Prostate gland (tissue), 2 donors: Measurements from ENCODE around the gene ATP1B2. TPM values are rescaled to one million over a fixed set of nuclear protein-coding genes. Genes with fewer than 3 reads are reported as not detected.
"Not testable (repeated sequence)": the region's sequence is repeated elsewhere in the genome, so short reads cannot be mapped to it uniquely, and the experiment has no call there.

Experiments used
- DNase-seq: peaks from one replicate; pipeline ENCODE4 v3.0.0-alpha.2; 2019; ENCODE audit warnings: low spot score
- H3K27ac ChIP-seq, 2 donors: fragments of 200-600 bp; sonication (generic); 2 replicates each; pipeline ENCODE4 v1.5.1; 2017 to 2019
- H3K27me3 ChIP-seq: fragments of 200-600 bp; sonication (generic); replicated peaks from 2 replicates; pipeline ENCODE4 v1.5.1; 2019; ENCODE audit not compliant: insufficient read depth
- H3K36me3 ChIP-seq, 2 donors: fragments of 200-600 bp; sonication (generic); 1 replicate in 1 of 2; 2 replicates in 1 of 2; pipeline versions ENCODE4 v1.5.1 to v1.8.1; 2017 to 2019
- H3K4me1 ChIP-seq: fragments of 200-600 bp; sonication (generic); replicated peaks from 2 replicates; pipeline ENCODE4 v1.5.1; 2019
- H3K4me3 ChIP-seq, 2 donors: fragments of 200-600 bp; sonication (generic); 2 replicates each; pipeline ENCODE4 v1.5.1; 2017 to 2019
- H3K9me3 ChIP-seq: fragments of 200-600 bp; sonication (generic); 2 replicates; pipeline ENCODE4 v1.5.1; 2017
- POLR2A ChIP-seq: fragments of 450-650 bp; IDR thresholded peaks from one replicate; pipeline ENCODE4 v1.6.1; 2016; ENCODE audit warnings: antibody characterized with exemption, mild to moderate bottlenecking
- POLR2AphosphoS5 ChIP-seq: sonication (generic); formaldehyde crosslinking; IDR thresholded peaks from one replicate; pipeline ENCODE4 v1.6.1; 2017; ENCODE audit warnings: antibody characterized with exemption
- WGBS: methylation state at CpG from one replicate; pipeline ENCODE4 v1.1.5; 2018; 5-methylcytosine and 5-hydroxymethylcytosine counted together
- intact Hi-C: fragments of 100-400 bp; cut with DNase I; formaldehyde crosslinking; loops from one replicate; pipeline ENCODE4 v1.14.2; 2022
- total RNA-seq, 2 donors: library from RNA; depleted of rRNA; stranded (reverse); fragments of >200 nt; gene quantifications; one replicate each; pipeline ENCODE4 v1.1.0, GENCODE V29; 2016
- TF ChIP-seq, protein P1 (sequence below), 4 experiments: fragments of 200-600 bp in 2 of 4; fragments of 450-650 bp in 2 of 4; sonication (generic) in 2 of 4; IDR thresholded peaks; 1 replicate in 3 of 4; 2 replicates in 1 of 4; pipeline ENCODE4 v1.5.1; 2016 to 2019; ENCODE audit warnings: antibody characterized with exemption in 4 of 4, mild to moderate bottlenecking in 2 of 4, moderate library complexity in 2 of 4

The ATP1B2 gene
- total RNA-seq, 2 donors from 2014 or later: 0.82 to 11.7 TPM

DNA sequence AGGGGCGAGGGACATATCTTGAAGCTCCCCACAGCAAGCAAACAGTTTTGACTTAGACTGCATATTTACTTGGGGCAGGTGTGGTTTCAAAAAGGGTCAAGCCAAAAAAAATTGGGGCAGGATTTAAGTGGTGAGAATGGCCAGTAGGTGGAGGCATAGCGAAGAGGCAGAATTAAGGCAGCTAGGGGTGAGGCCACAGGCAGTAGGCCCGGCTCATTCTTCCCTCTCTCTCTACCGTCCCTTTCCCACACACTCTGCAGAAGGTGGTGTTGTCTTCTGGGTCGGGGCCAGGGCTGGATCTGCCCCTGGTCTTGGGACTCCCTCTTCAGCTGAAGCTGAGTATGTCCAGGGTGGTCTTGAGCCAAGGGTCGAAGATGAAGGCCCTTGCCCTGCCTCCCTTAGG is 18.2 kb upstream of the ATP1B2 start:
- TF ChIP-seq, protein P1, sequence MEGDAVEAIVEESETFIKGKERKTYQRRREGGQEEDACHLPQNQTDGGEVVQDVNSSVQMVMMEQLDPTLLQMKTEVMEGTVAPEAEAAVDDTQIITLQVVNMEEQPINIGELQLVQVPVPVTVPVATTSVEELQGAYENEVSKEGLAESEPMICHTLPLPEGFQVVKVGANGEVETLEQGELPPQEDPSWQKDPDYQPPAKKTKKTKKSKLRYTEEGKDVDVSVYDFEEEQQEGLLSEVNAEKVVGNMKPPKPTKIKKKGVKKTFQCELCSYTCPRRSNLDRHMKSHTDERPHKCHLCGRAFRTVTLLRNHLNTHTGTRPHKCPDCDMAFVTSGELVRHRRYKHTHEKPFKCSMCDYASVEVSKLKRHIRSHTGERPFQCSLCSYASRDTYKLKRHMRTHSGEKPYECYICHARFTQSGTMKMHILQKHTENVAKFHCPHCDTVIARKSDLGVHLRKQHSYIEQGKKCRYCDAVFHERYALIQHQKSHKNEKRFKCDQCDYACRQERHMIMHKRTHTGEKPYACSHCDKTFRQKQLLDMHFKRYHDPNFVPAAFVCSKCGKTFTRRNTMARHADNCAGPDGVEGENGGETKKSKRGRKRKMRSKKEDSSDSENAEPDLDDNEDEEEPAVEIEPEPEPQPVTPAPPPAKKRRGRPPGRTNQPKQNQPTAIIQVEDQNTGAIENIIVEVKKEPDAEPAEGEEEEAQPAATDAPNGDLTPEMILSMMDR (IDR thresholded peaks at IDR 0.05): peak in 3 of 4 experiments; percentile 20 to 58 (median 56)
- TF ChIP-seq POLR2AphosphoS5 (no peak), POLR2A (no peak)
- no peaks in the 10 kb centered on the region for H3K4me1 ChIP-seq
- no peak for DNase-seq
- H3K36me3 ChIP-seq: no peaks in the 10 kb centered on the region
- intact Hi-C loops: no loop called here
- H3K4me3 ChIP-seq: no peak overlapping the region
- no peaks in the 10 kb centered on the region for H3K27me3 ChIP-seq
- no peak overlapping the region for H3K27ac ChIP-seq
- 38% methylated on average over 6 of the region's 6 CpGs for WGBS
- no peaks in the 10 kb centered on the region for H3K9me3 ChIP-seq

DNA sequence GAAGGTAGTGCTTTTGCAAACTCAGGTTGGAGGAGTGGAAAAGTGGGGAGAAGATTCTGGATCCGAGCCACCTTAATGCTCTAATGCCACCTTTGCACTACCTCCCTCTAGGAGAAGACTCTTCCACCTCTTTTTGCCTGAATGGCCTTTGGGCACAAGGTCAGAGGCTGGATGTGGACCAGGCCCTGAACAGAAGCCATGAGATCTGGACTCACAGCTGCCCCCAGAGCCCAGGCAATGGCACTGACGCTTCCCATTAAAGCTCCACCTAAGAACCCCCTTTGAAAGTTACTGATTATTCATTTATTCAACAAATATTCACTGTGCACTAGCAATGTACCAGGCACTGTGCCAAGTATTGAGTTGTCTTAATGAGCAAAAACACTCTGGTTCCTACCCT is 17.6 kb upstream of the ATP1B2 start:
- H3K4me1 ChIP-seq: no peaks in the 10 kb centered on the region
- no peaks in the 10 kb centered on the region for H3K9me3 ChIP-seq
- no peaks in the 10 kb centered on the region for H3K27me3 ChIP-seq
- H3K36me3 ChIP-seq: no peaks in the 10 kb centered on the region
- DNase-seq: no peak
- intact Hi-C loops: no loop called here
- H3K4me3 ChIP-seq: no peak overlapping the region
- no peak overlapping the region for H3K27ac ChIP-seq
- TF ChIP-seq POLR2A: no peak
- 87% methylated on average over 2 of the region's 2 CpGs for WGBS

DNA sequence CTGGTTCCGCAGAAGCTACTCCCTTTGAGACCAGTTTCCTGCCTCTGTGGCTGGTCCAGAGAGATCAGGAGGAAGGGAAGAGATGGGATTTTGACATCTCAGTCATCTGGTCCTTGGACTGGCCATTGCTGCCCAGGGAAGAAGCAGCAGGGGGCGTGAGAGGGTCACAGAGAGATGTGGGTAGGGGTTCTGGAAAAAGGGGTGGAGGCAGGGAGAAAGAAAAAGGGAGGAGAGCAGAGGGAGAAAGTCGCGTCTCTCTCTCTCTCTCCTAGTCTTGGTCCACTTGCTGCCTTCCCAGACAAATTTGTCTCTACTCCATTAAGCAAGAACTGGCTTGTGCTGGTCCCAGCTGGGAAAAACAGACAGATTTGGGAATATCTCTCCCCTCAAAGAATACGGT is 16.3 kb upstream of the ATP1B2 start:
- TF ChIP-seq POLR2A (no peak), POLR2AphosphoS5 (no peak)
- TF ChIP-seq, protein P1 (IDR thresholded peaks at IDR 0.05): peak in 1 of 4 experiments; percentile 34
- no peak overlapping the region for H3K4me3 ChIP-seq
- no peaks in the 10 kb centered on the region for H3K27me3 ChIP-seq
- H3K4me1 ChIP-seq: no peaks in the 10 kb centered on the region
- H3K36me3 ChIP-seq: no peaks in the 10 kb centered on the region
- intact Hi-C loops: no loop called here
- H3K9me3 ChIP-seq: no peaks in the 10 kb centered on the region
- whole genome bisulfite sequencing: 26% methylated on average over 5 of the region's 5 CpGs
- no peak overlapping the region for H3K27ac ChIP-seq
- no peak for DNase-seq

DNA sequence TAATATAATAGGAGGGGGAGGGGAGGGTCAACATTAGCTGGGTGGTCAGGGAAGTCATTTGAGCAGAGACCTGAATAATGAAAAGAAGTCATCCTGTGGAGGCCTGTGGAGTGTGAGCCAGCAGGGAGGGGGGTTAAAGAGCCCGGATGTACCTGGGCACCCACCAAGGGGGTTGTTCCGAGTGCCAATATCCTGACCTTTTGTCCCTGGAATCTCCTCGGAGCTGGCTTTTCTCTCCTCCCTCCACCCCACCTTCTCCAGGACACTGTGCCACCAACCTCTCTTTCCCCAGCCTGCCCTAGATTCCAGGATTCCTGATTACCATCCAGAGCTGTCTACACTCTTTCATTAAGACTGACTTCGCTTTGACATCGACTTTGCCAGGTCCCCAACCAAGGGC is 14.6 kb upstream of the ATP1B2 start:
- no peaks in the 10 kb centered on the region for H3K9me3 ChIP-seq
- 52% methylated on average over 5 of the region's 5 CpGs for WGBS
- H3K4me3 ChIP-seq: no peak overlapping the region
- DNase-seq: no peak
- H3K36me3 ChIP-seq: no peaks in the 10 kb centered on the region
- TF ChIP-seq POLR2A: no peak
- TF ChIP-seq POLR2AphosphoS5: no peak
- TF ChIP-seq, protein P1 (IDR thresholded peaks at IDR 0.05): no peak
- intact Hi-C loops: no loop called here
- no peak overlapping the region for H3K27ac ChIP-seq
- no peaks in the 10 kb centered on the region for H3K27me3 ChIP-seq
- H3K4me1 ChIP-seq: no peaks in the 10 kb centered on the region

DNA sequence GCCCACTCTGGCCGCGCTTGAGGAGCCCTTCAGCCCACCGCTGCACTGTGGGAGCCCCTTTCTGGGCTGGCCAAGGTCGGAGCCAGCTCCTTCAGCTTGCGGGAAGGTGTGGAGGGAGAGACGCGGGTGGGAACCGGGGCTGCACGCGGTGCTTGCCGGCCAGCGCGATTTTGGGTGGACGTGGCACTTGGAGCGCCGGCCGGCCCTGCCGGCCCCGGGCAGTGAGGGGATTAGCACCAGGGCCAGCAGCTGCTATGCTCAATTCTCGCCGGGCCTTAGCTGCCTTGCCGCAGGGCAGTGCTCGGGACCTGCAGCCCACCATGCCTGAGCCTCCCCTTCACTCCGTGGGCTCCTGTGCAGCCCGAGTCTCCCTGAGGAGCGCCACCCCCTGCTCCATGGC is 9.9 kb upstream of the ATP1B2 start:
- Histone ChIP-seq H3K27ac (no peak overlapping the region), H3K4me3 (no peak overlapping the region), H3K4me1 (no peaks in the 10 kb centered on the region), H3K27me3 (no peaks in the 10 kb centered on the region), H3K36me3 (no peaks in the 10 kb centered on the region), H3K9me3 (no peaks in the 10 kb centered on the region)
- TF ChIP-seq, protein P1 (IDR thresholded peaks at IDR 0.05): no peak
- TF ChIP-seq POLR2AphosphoS5 (no peak), POLR2A (no peak)
- intact Hi-C loops: no loop called here
- no peak for DNase-seq
- 100% methylated on average over 11 of the region's 26 CpGs for WGBS

DNA sequence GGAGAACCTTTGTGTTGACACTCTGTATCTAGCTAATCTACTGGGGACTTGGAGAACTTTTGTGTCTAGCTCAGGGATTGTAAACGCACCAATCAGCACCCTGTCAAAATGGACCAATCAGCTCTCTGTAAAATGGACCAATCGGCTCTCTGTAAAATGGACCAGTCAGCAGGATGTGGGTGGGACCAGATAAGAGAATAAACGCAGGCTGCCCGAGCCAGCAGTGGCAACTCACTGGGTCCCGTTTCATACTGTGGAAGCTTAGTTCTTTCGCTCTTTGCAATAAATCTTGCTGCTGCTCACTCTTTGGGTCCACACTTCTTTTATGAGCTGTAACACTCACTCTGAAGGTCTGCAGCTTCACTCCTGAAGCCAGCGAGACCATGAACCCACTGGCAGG is 9.1 kb upstream of the ATP1B2 start:
- DNase-seq, intact Hi-C loops: not testable (repeated sequence)

More for the DNA sequence above, 9.1 kb upstream of the ATP1B2 start:
- not testable (repeated sequence) for H3K36me3 ChIP-seq, H3K27me3 ChIP-seq, H3K4me1 ChIP-seq, H3K9me3 ChIP-seq, H3K4me3 ChIP-seq, H3K27ac ChIP-seq
- WGBS: 45% methylated on average over 7 of the region's 7 CpGs
